Measurements from ENCODE around the gene CFAP299. TPM values are rescaled to one million over a fixed set of nuclear protein-coding genes. Genes with fewer than 3 reads are reported as not detected.

CFAP299 gene
- total and polyA plus RNA-seq, 9 of the 15 experiments (the other 6 are each of a cell fraction or from before 2014, with no cell fraction given): 0.09 to 3.0 (median 0.76) TPM

DNA sequence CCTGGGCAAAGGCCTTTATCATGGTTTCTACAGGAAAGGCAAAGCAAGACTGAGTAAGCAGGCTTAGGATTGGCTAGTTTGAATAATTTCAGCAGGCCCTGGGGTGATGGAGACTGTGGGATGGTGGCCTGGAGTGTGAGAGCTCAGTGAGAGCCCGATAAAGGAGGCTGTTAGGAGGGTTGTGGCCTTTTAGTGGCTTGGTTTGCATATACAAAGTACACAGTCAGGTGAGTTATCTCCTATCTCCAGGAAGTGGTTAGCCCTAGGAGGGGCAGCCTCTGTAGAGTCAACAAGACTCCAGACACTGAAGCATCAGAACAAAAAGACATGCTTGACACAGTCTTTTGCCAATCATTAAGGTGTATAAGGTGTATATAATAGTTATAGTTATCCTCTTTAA, 157.2 kb downstream of the CFAP299 start (continued):
- TF ChIP-seq, protein P1, sequence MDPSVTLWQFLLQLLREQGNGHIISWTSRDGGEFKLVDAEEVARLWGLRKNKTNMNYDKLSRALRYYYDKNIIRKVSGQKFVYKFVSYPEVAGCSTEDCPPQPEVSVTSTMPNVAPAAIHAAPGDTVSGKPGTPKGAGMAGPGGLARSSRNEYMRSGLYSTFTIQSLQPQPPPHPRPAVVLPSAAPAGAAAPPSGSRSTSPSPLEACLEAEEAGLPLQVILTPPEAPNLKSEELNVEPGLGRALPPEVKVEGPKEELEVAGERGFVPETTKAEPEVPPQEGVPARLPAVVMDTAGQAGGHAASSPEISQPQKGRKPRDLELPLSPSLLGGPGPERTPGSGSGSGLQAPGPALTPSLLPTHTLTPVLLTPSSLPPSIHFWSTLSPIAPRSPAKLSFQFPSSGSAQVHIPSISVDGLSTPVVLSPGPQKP (CRISPR knock-in tag; IDR thresholded peaks at IDR 0.05): no peak
- TF ChIP-seq FOSL1 (tag; conservative IDR thresholded peaks at IDR 0.05): no peak
- no peak for TF ChIP-seq NCOR1 (IDR thresholded peaks at IDR 0.05)
- TF ChIP-seq NFIC (IDR thresholded peaks at IDR 0.05): no peak
- TF ChIP-seq DDX20 (tag; IDR thresholded peaks at IDR 0.05; ENCODE audit: low read depth): no peak
- TF ChIP-seq, protein P2, sequence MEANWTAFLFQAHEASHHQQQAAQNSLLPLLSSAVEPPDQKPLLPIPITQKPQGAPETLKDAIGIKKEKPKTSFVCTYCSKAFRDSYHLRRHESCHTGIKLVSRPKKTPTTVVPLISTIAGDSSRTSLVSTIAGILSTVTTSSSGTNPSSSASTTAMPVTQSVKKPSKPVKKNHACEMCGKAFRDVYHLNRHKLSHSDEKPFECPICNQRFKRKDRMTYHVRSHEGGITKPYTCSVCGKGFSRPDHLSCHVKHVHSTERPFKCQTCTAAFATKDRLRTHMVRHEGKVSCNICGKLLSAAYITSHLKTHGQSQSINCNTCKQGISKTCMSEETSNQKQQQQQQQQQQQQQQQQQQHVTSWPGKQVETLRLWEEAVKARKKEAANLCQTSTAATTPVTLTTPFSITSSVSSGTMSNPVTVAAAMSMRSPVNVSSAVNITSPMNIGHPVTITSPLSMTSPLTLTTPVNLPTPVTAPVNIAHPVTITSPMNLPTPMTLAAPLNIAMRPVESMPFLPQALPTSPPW (CRISPR knock-in tag; IDR thresholded peaks at IDR 0.05): no peak
- no peak for TF ChIP-seq ZNF282 (CRISPR knock-in tag; IDR thresholded peaks at IDR 0.05)
- no peak for TF ChIP-seq GTF2A2 (tag; IDR thresholded peaks at IDR 0.05)
- TF ChIP-seq, protein P3, sequence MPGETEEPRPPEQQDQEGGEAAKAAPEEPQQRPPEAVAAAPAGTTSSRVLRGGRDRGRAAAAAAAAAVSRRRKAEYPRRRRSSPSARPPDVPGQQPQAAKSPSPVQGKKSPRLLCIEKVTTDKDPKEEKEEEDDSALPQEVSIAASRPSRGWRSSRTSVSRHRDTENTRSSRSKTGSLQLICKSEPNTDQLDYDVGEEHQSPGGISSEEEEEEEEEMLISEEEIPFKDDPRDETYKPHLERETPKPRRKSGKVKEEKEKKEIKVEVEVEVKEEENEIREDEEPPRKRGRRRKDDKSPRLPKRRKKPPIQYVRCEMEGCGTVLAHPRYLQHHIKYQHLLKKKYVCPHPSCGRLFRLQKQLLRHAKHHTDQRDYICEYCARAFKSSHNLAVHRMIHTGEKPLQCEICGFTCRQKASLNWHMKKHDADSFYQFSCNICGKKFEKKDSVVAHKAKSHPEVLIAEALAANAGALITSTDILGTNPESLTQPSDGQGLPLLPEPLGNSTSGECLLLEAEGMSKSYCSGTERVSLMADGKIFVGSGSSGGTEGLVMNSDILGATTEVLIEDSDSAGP (CRISPR knock-in tag; IDR thresholded peaks at IDR 0.05): no peak
- TF ChIP-seq RFX7 (CRISPR knock-in tag; IDR thresholded peaks at IDR 0.05): no peak
- TF ChIP-seq ZNF121 (CRISPR knock-in tag; conservative IDR thresholded peaks at IDR 0.05): no peak
- TF ChIP-seq, protein P4, sequence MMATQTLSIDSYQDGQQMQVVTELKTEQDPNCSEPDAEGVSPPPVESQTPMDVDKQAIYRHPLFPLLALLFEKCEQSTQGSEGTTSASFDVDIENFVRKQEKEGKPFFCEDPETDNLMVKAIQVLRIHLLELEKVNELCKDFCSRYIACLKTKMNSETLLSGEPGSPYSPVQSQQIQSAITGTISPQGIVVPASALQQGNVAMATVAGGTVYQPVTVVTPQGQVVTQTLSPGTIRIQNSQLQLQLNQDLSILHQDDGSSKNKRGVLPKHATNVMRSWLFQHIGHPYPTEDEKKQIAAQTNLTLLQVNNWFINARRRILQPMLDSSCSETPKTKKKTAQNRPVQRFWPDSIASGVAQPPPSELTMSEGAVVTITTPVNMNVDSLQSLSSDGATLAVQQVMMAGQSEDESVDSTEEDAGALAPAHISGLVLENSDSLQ (IDR thresholded peaks at IDR 0.05): no peak
- no peak for TF ChIP-seq HDAC8 (tag; IDR thresholded peaks at IDR 0.05)
- TF ChIP-seq SIN3B (IDR thresholded peaks at IDR 0.05; ENCODE audit: low read depth): no peak
- no peak for TF ChIP-seq MYC (IDR thresholded peaks at IDR 0.05; ENCODE audit: low read depth, low read length)
- TF ChIP-seq MYC (CRISPR knock-in tag; IDR thresholded peaks at IDR 0.05; ENCODE audit: borderline replicate concordance, low read depth): no peak
- TF ChIP-seq, protein P5, sequence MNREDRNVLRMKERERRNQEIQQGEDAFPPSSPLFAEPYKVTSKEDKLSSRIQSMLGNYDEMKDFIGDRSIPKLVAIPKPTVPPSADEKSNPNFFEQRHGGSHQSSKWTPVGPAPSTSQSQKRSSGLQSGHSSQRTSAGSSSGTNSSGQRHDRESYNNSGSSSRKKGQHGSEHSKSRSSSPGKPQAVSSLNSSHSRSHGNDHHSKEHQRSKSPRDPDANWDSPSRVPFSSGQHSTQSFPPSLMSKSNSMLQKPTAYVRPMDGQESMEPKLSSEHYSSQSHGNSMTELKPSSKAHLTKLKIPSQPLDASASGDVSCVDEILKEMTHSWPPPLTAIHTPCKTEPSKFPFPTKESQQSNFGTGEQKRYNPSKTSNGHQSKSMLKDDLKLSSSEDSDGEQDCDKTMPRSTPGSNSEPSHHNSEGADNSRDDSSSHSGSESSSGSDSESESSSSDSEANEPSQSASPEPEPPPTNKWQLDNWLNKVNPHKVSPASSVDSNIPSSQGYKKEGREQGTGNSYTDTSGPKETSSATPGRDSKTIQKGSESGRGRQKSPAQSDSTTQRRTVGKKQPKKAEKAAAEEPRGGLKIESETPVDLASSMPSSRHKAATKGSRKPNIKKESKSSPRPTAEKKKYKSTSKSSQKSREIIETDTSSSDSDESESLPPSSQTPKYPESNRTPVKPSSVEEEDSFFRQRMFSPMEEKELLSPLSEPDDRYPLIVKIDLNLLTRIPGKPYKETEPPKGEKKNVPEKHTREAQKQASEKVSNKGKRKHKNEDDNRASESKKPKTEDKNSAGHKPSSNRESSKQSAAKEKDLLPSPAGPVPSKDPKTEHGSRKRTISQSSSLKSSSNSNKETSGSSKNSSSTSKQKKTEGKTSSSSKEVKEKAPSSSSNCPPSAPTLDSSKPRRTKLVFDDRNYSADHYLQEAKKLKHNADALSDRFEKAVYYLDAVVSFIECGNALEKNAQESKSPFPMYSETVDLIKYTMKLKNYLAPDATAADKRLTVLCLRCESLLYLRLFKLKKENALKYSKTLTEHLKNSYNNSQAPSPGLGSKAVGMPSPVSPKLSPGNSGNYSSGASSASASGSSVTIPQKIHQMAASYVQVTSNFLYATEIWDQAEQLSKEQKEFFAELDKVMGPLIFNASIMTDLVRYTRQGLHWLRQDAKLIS (CRISPR knock-in tag; IDR thresholded peaks at IDR 0.05): no peak
- 0 out of 2 replicates have a peak, but pooled peaks have one; percentile 23 for TF ChIP-seq BHLHE40 (IDR thresholded peaks at IDR 0.05; ENCODE audit: low read length)
- no peak for TF ChIP-seq PTRF (tag; IDR thresholded peaks at IDR 0.05)
- TF ChIP-seq ZNF695 (CRISPR knock-in tag; IDR thresholded peaks at IDR 0.05): no peak
- no peak for TF ChIP-seq ZBTB8A (IDR thresholded peaks at IDR 0.05; ENCODE audit: partially characterized antibody)
- TF ChIP-seq MBD2 (IDR thresholded peaks at IDR 0.05; ENCODE audit: borderline replicate concordance, low read depth): no peak

Measured in K562 (cell line).